Osteocyte (in vitro differentiated cells): ENCODE results near the gene KLHL33. TPM values are rescaled to one million over a fixed set of nuclear protein-coding genes. Genes with fewer than 3 reads are reported as not detected.

Source experiments
- DNase-seq: peaks from one replicate; pipeline ENCODE4 v3.0.0; 2021; ENCODE audit warnings: mixed read lengths; ENCODE audit not compliant: unreplicated experiment; ENCODE audit errors: extremely low spot score
- H3K27ac Mint-ChIP-seq: one replicate; pipeline ENCODE4 v1.8.0; 2021; ENCODE audit warnings: mild to moderate bottlenecking, mixed read lengths; ENCODE audit not compliant: unreplicated experiment
- H3K27me3 Mint-ChIP-seq: one replicate; pipeline ENCODE4 v1.8.0; 2021; ENCODE audit warnings: mixed read lengths; ENCODE audit not compliant: unreplicated experiment
- H3K36me3 Mint-ChIP-seq: one replicate; pipeline ENCODE4 v1.8.0; 2021; ENCODE audit warnings: mixed read lengths; ENCODE audit not compliant: unreplicated experiment
- H3K4me1 Mint-ChIP-seq: one replicate; pipeline ENCODE4 v1.8.0; 2021; ENCODE audit warnings: mixed read lengths; ENCODE audit not compliant: unreplicated experiment
- H3K4me3 Mint-ChIP-seq: one replicate; pipeline ENCODE4 v1.8.0; 2021; ENCODE audit warnings: mild to moderate bottlenecking, moderate library complexity, mixed read lengths; ENCODE audit not compliant: unreplicated experiment
- H3K9me3 Mint-ChIP-seq: one replicate; pipeline ENCODE4 v1.8.0; 2021; ENCODE audit warnings: mixed read lengths; ENCODE audit not compliant: unreplicated experiment
- total RNA-seq: library from RNA; stranded (reverse); gene quantifications from 2 replicates; pipeline ENCODE4 v1.2.1, GENCODE V29; 2021
- TF ChIP-seq, protein P1 (sequence below): fragments of 200-600 bp; sonication (generic); IDR thresholded peaks from 2 replicates; pipeline ENCODE4 v1.5.0; 2021; ENCODE audit warnings: antibody characterized with exemption, mild to moderate bottlenecking, moderate library complexity

The KLHL33 gene
- total RNA-seq, 1 donor from 2014 or later = 0.08 TPM

DNA sequence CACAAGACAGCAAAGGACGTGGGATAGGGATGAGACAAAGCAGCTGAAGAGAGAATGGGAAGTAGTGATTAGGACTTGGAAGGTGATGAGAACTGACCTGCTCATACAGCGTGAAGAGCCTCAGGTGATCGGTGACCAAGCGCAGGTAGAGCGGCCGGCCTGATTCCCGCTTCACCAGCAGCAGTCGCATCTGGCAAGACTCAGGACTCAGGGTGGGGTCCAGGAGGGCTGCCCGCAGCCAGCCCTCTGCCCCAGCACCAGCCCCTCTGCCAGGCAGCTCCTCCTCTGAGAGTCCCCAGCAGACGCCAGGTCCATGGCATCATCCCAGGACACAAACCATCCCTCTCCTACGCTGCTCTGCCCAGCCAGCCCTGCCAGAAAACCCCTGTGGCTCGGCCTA, 53.4 kb downstream of the KLHL33 start:
- H3K36me3 Mint-ChIP-seq = peaks cover 45% of the 10 kb centered on the region
- H3K27ac Mint-ChIP-seq = no peak overlapping the region
- DNase-seq = no peak
- no peak overlapping the region for H3K4me3 Mint-ChIP-seq
- TF ChIP-seq, protein P1, sequence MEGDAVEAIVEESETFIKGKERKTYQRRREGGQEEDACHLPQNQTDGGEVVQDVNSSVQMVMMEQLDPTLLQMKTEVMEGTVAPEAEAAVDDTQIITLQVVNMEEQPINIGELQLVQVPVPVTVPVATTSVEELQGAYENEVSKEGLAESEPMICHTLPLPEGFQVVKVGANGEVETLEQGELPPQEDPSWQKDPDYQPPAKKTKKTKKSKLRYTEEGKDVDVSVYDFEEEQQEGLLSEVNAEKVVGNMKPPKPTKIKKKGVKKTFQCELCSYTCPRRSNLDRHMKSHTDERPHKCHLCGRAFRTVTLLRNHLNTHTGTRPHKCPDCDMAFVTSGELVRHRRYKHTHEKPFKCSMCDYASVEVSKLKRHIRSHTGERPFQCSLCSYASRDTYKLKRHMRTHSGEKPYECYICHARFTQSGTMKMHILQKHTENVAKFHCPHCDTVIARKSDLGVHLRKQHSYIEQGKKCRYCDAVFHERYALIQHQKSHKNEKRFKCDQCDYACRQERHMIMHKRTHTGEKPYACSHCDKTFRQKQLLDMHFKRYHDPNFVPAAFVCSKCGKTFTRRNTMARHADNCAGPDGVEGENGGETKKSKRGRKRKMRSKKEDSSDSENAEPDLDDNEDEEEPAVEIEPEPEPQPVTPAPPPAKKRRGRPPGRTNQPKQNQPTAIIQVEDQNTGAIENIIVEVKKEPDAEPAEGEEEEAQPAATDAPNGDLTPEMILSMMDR = no peak
- no peaks in the 10 kb centered on the region for H3K4me1 Mint-ChIP-seq
- no peaks in the 10 kb centered on the region for H3K27me3 Mint-ChIP-seq
- H3K9me3 Mint-ChIP-seq = no peaks in the 10 kb centered on the region

DNA sequence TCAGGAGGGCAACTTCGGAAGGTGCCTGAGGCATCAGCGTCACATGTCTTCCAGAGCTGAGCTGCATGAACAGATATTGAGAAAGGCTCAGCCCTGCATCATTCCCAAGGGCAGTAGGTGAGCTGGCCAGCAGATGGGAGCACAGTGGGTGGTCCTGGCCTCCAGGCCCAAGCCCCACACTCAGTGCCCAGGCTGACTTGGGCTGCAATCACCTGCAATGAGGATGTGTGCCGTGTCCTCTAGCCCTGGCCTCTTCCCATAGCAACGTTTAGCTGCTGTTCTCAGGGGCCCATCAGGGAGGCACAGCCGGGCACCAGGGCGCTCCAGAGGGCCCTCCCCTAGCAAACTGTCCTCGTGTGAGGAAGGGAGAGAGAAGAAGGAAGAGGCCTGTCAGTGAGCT, 54.6 kb downstream of the KLHL33 start:
- TF ChIP-seq, protein P1 = no peak
- Mint-ChIP-seq H3K36me3 (peaks cover 48% of the 10 kb centered on the region), H3K27me3 (no peaks in the 10 kb centered on the region), H3K4me1 (no peaks in the 10 kb centered on the region), H3K4me3 (no peak overlapping the region), H3K9me3 (no peaks in the 10 kb centered on the region), H3K27ac (no peak overlapping the region)
- no peak for DNase-seq

DNA sequence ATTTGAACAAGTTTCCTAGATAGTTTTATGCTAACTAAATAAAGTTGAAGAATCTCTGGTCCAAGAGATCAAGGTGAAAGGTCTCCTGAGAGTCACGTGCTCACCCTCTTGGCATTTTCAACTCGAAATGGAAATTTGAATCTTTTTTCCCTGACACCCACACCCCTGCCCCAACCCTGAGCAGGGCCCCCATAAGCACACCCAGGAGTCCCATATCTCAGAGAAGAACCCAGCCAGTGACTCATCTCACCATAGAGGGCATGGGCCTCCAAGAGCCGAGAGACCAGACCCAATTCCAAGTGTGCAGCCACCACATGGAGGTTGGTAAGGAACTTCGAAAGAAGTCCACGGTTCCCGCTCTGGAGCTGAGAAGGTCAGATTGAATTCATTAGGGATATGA, 55.3 kb downstream of the KLHL33 start:
- H3K4me1 Mint-ChIP-seq = no peaks in the 10 kb centered on the region

DNA sequence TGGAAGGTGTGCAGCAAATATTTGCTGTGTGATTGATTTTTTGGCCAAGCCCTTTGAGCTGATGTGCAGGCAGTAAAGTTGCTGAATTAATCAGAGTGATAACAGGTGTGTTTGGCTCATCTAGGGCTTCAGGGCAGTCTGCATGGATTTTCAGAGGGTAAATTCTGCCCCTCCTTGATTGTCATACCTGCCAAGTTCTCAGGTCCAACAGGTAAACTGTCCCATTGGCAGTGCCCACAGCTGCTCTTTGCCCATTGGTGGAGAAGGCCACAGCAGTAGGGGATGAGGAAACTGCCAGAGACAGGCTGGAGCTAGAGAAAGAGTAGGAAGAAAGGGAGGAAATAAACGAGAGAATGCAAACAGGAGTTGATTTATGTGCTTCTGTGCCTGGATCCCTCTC, 56.2 kb downstream of the KLHL33 start:
- Mint-ChIP-seq H3K4me1 (no peaks in the 10 kb centered on the region), H3K9me3 (no peaks in the 10 kb centered on the region), H3K27ac (no peak overlapping the region), H3K27me3 (no peaks in the 10 kb centered on the region), H3K36me3 (peaks cover 50% of the 10 kb centered on the region), H3K4me3 (no peak overlapping the region)
- TF ChIP-seq, protein P1 = no peak
- no peak for DNase-seq

More for the DNA sequence above, 55.3 kb downstream of the KLHL33 start:
- Mint-ChIP-seq H3K36me3 (peaks cover 48% of the 10 kb centered on the region), H3K27ac (no peak overlapping the region), H3K27me3 (no peaks in the 10 kb centered on the region), H3K9me3 (no peaks in the 10 kb centered on the region), H3K4me3 (no peak overlapping the region)
- TF ChIP-seq, protein P1 = no peak
- DNase-seq = no peak

DNA sequence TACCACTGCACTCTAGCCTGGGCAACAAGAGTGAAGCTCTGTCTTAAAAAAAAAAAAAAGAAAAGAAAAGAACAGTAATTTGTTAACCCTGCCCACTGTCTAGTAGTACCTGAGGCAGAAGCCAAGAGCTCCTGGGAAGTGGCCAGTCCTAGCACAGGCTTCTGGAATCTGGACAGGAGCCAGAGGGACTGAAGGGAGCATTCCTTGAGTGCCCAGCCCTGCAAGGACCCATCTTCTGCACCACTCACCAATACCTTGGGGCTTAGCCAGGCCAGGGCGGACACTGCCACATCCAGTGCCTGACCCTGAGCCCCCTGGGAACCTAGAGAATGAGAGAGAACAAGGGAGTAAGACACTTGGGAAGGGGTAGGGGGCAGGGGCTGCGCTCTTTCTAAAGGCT, 58.8 kb downstream of the KLHL33 start:
- no peaks in the 10 kb centered on the region for H3K9me3 Mint-ChIP-seq
- no peaks in the 10 kb centered on the region for H3K27me3 Mint-ChIP-seq
- no peak for DNase-seq
- TF ChIP-seq, protein P1 = no peak
- H3K4me3 Mint-ChIP-seq = no peak overlapping the region
- no peaks in the 10 kb centered on the region for H3K4me1 Mint-ChIP-seq
- peaks cover 55% of the 10 kb centered on the region for H3K36me3 Mint-ChIP-seq
- H3K27ac Mint-ChIP-seq = no peak overlapping the region
